Caki2 (cell line): ENCODE data around the gene SCGB3A1. TPM values are rescaled to one million over a fixed set of nuclear protein-coding genes. Genes with fewer than 3 reads are reported as not detected.

Experiments
- DNase-seq: peaks from one replicate; pipeline ENCODE4 v3.0.0-alpha.2; 2015; ENCODE audit warnings: low read depth
- in situ Hi-C: cut with HindIII; loops from 2 replicates; pipeline ENCODE4 v1.10.0; 2016; ENCODE audit warnings: low sequenced_read_pairs, low pct_unique_long_range_greater_than_20kb, mixed read lengths
- total RNA-seq: library from RNA; depleted of rRNA; stranded (reverse); fragments of >200 nt; shearing (Covaris generic); gene quantifications from 2 replicates; pipeline ENCODE4 v1.2.3, GENCODE V29; 2014; ENCODE audit warnings: low replicate concordance; rRNA removed

SCGB3A1 gene
- total RNA-seq, 1 experiment from 2014 or later = not detected

- in situ Hi-C loops = no loop called here
These were observed 37.8 kb downstream of the SCGB3A1 start for GRCh38 chr5:180553530-180553929.

GRCh38 chr5:180548563-180548962, 42.7 kb downstream of the SCGB3A1 start:
- DNase-seq = no peak
- in situ Hi-C loops = no loop called here

More at GRCh38 chr5:180553530-180553929, 37.8 kb downstream of the SCGB3A1 start:
- DNase-seq = no peak

GRCh38 chr5:180545248-180545647, 46.1 kb downstream of the SCGB3A1 start:
- no peak for DNase-seq
- in situ Hi-C loops = no loop called here

DNA sequence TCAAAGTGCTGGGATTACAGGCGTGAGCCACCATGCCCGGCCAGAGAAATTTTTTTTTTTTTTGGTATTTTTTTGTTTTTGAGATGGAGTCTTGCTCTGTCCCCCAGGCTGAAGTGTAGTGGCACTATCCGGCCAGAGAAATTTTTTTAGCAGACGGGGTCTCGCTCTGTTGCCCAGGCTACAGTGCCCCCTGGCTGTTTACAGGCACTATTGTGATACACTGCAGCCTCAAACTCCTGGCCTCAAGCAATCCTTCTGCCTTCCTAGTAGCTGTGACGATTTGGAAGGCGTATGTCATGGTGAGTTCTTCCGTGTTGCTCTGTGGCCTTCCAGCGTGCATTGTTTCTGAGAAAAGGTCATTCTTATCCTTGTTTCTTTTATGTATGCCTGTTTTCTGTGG, 49.6 kb downstream of the SCGB3A1 start:
- in situ Hi-C loops = no loop called here
- no peak for DNase-seq

Other genes with a start within 250 kb of the SCGB3A1 start
- 3.7 and 5.2 TPM in 2 replicates for gene GFPT2, start 238.2 kb downstream of the SCGB3A1 start, total RNA-seq
- 5.7 and 7.6 TPM in 2 replicates for gene CNOT6, start 97.1 kb downstream of the SCGB3A1 start, total RNA-seq
- 2.3 TPM in 1 of 2 replicates, not detected in the other for gene FLT4, start 58.1 kb upstream of the SCGB3A1 start, total RNA-seq
- not detected in 2 replicates for gene OR2Y1, start 148.6 kb upstream of the SCGB3A1 start, total RNA-seq
- gene MGAT1, start 211.3 kb upstream of the SCGB3A1 start, total RNA-seq = 155 and 157 TPM in 2 replicates